GM20000 (cell line): ENCODE measurements around the gene LLGL1.

ENCODE experiments used
- DNase-seq: peaks from one replicate; pipeline ENCODE4 v3.0.0; 2012; ENCODE audit warnings: low spot score
- CTCF ChIP-seq: IDR thresholded peaks from 2 replicates; pipeline ENCODE4 v1.5.1; 2012; ENCODE audit warnings: mild to moderate bottlenecking, control low read depth; ENCODE audit errors: extremely low read depth, missing control alignments

LLGL1 gene

GRCh38 chr17:18225121-18225641, at the start of gene LLGL1:
Gene LLGL1, plus strand, starts transcription at chr17:18225635. Its CDS starts 48 bp downstream, at chr17:18225683.
- no peak for TF ChIP-seq CTCF
- peak; percentile 100 for DNase-seq

GRCh38 chr17:18176176-18176575, 49.3 kb upstream of the LLGL1 start:
- TF ChIP-seq CTCF, result no peak
- no peak for DNase-seq

GRCh38 chr17:18177133-18177532, 48.3 kb upstream of the LLGL1 start:
- DNase-seq, result no peak
- no peak for TF ChIP-seq CTCF

- no peak for TF ChIP-seq CTCF
- DNase-seq, result no peak
Observed at GRCh38 chr17:18177722-18178121, 47.7 kb upstream of the LLGL1 start.

GRCh38 chr17:18179196-18179595, 46.2 kb upstream of the LLGL1 start:
- no peak for DNase-seq
- TF ChIP-seq CTCF, result no peak

- DNase-seq, result no peak
- no peak for TF ChIP-seq CTCF
Observed at GRCh38 chr17:18179804-18180203, 45.6 kb upstream of the LLGL1 start.

GRCh38 chr17:18181358-18181757, 44.1 kb upstream of the LLGL1 start:
- DNase-seq, result no peak

More at GRCh38 chr17:18181358-18181757, 44.1 kb upstream of the LLGL1 start:
- TF ChIP-seq CTCF, result no peak
